K562 treated with DMSO at 1 percent for 12 hours (cell line): ENCODE results near the gene SCT. TPM values are rescaled to one million over a fixed set of nuclear protein-coding genes. Genes with fewer than 3 reads are reported as not detected.

Source experiments
- total RNA-seq: library from RNA; unstranded; fragments of 300-600 nt; gene quantifications from 2 replicates; pipeline ENCODE4 v1.2.3, GENCODE V29; 2022; ENCODE audit not compliant: insufficient read depth

The SCT gene, protein sequence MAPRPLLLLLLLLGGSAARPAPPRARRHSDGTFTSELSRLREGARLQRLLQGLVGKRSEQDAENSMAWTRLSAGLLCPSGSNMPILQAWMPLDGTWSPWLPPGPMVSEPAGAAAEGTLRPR
- total RNA-seq = not detected in 2 replicates

GRCh38 chr11:626475-627307 lies at the start of gene SCT:
SCT (minus strand) TSS chr11:627181; CDS start chr11:627143, 38 bp downstream.

DNA sequence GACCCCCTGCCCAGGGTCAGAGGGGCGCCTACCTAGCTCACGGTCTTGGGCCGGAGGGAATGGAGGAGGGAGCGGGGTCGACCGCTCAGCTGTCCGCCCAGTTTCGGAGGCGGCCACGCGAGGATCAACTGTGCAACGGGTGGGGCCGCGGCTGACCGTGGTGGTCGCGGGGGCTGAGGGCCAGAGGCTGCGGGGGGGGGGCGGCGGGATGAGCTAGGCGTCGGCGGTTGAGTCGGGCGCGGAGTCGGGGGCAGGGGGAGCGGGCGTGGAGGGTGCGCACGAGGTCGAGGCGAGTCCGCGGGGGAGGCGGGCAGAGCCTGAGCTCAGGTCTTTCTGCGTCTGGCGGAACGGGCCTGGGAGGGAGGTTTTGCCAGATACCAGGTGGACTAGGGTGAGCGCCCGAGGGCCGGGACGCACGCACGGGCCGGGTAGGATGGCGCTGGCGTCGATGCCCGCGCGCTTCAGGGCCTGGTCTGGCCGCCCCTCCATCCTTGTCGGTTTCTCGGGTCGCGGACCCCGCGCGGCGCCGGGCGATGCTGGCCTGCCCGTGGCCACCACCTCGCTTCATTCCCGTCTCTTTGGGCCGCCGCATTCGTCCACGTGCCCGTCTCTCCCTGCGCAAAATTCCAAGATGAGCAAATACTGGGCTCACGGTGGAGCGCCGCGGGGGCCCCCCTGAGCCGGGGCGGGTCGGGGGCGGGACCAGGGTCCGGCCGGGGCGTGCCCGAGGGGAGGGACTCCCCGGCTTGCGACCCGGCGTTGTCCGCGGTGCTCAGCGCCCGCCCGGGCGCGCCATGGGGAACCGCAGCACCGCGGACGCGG lies 9.7 kb upstream of the SCT start, which contains the start of gene DRD4:
TSS of gene DRD4 (plus strand) at position 759 of the 822 bp plus-strand sequence. CDS start at position 795, 36 bp downstream.

DNA sequence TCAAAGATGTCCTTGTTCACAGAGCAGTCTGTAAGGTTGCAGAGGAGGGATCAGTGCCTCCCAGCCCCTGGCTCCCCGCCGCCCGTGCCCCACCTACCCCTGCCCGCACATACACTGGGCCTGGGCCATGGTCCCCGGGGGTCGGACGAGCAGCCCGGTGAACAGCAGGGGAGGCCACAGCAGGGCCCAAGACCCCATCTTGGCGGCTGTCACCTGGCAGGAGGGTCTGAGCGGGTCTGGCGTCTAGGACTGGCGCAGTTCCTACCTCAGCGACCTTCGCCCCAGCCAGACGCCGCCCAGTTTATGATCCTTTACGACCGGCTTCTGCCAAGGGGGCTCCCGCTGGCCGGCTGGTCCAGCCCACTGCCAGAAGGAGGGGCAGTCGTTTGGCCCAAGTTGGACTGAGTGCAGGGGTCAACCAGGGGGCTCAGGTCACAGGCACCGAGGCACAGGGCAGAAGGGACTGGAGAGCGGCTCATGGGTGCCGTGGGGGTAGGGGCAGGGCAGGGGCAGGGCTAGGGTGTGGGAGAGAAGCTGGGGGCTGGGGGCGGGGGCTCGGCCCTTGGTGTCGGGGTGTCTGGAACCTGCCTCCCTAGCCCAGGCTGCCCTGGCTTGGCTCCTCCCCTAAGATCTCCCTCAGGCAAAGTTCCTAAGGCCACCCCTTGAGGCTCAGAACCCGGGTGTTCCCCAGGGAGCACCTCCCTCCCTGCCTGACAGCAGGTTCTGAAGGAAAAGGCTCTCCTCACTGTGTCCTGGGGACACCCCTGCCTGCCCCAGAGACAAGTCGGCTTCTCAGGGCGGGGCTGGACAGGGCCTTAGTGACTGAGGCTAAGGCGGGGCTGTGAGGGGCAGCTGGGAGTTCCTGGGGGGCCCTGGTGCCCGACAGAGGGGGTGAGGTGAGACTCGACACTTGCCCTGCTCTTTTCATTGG lies 2.0 kb downstream of the SCT start, which contains the start of gene CDHR5:
TSS of gene CDHR5 (minus strand) at position 251 of the 931 bp plus-strand sequence. CDS start at position 198, 53 bp downstream.

GRCh38 chr11:615504-616319 lies 11.3 kb downstream of the SCT start, which contains the start of gene IRF7:
IRF7 (minus strand) TSS chr11:615950; CDS start chr11:615364, 586 bp downstream.

Other genes with a start within 250 kb of the SCT start
- 59.0 and 60.2 TPM in 2 replicates for gene PKP3, start 233.0 kb downstream of the SCT start, total RNA-seq
- gene SIGIRR, start 212.2 kb downstream of the SCT start, total RNA-seq = 155 and 218 TPM in 2 replicates
- 5.6 and 11.0 TPM in 2 replicates for gene ANO9, start 185.2 kb downstream of the SCT start, total RNA-seq
- gene PTDSS2, start 176.9 kb downstream of the SCT start, total RNA-seq = 48.3 and 52.0 TPM in 2 replicates
- gene RNH1, start 119.9 kb downstream of the SCT start, total RNA-seq = 164 and 185 TPM in 2 replicates
- gene HRAS, start 91.6 kb downstream of the SCT start, total RNA-seq = 30.0 and 51.1 TPM in 2 replicates
- 1.9 and 3.7 TPM in 2 replicates for gene LRRC56, start 89.7 kb downstream of the SCT start, total RNA-seq
- 2.0 and 2.8 TPM in 2 replicates for gene LMNTD2, start 66.4 kb downstream of the SCT start, total RNA-seq
- 40.8 and 66.7 TPM in 2 replicates for gene RASSF7, start 66.2 kb downstream of the SCT start, total RNA-seq
- 9.8 and 21.1 TPM in 2 replicates for gene PHRF1, start 50.7 kb downstream of the SCT start, total RNA-seq
- 41.5 and 44.6 TPM in 2 replicates for gene IRF7, start 11.2 kb downstream of the SCT start, total RNA-seq
- gene CDHR5, start 2.2 kb downstream of the SCT start, total RNA-seq = not detected in 2 replicates
- 0.88 and 1.6 TPM in 2 replicates for gene DRD4, start 10.1 kb upstream of the SCT start, total RNA-seq
- 51.5 and 67.2 TPM in 2 replicates for gene DEAF1, start 68.0 kb upstream of the SCT start, total RNA-seq
- gene TMEM80, start 68.6 kb upstream of the SCT start, total RNA-seq = 19.1 and 32.6 TPM in 2 replicates
- gene EPS8L2, start 79.0 kb upstream of the SCT start, total RNA-seq = 5.2 and 7.1 TPM in 2 replicates
- gene TALDO1, start 120.3 kb upstream of the SCT start, total RNA-seq = 543 and 606 TPM in 2 replicates
- 27.5 and 66.9 TPM in 2 replicates for gene GATD1, start 150.3 kb upstream of the SCT start, total RNA-seq
- gene CEND1, start 162.9 kb upstream of the SCT start, total RNA-seq = 0.69 TPM in 1 of 2 replicates, not detected in the other
- 21.6 and 29.4 TPM in 2 replicates for gene SLC25A22, start 171.1 kb upstream of the SCT start, total RNA-seq
- 22.8 and 31.5 TPM in 2 replicates for gene PIDD1, start 178.1 kb upstream of the SCT start, total RNA-seq
- 1,821 and 2,673 TPM in 2 replicates for gene RPLP2, start 182.8 kb upstream of the SCT start, total RNA-seq
- 139 and 145 TPM in 2 replicates for gene PNPLA2, start 191.7 kb upstream of the SCT start, total RNA-seq
- 17.9 and 22.6 TPM in 2 replicates for gene CRACR2B, start 200.7 kb upstream of the SCT start, total RNA-seq
- gene CD151, start 205.8 kb upstream of the SCT start, total RNA-seq = 123 and 132 TPM in 2 replicates
- gene POLR2L, start 215.3 kb upstream of the SCT start, total RNA-seq = 48.6 and 66.2 TPM in 2 replicates
- 12.7 and 17.3 TPM in 2 replicates for gene TSPAN4, start 215.7 kb upstream of the SCT start, total RNA-seq